GM19351 (cell line): Measurements from ENCODE around the gene CIT.

ENCODE experiments used
- ATAC-seq: cut with Tn5 transposase; IDR thresholded peaks from one replicate; pipeline ENCODE4 v1.9.1; 2021; ENCODE audit warnings: mild to moderate bottlenecking, moderate library complexity; ENCODE audit not compliant: unreplicated experiment

Gene CIT

DNA sequence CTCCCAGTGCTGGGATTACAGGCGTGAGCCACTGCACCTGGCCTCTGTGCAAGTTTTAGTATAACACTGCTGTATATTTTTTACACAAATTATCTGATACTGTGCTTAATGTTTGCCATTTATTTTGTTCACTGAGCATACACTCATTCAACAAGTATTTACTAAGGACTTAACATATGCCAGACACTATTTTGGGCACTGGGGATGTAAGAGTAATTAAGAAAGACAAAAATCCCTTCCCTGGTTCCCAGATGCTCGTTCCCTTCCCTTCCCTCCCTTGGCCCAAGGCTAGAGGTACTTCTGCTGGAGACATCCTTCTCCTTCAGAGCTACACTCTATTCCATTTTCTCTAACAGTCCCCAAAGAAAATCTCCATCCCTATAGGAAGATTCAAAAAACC is 12.5 kb downstream of the CIT start:
- ATAC-seq: no peak

- ATAC-seq: no peak
Observed at GRCh38 chr12:119859241-119859640, 17.9 kb downstream of the CIT start.

- no peak for ATAC-seq
Observed at GRCh38 chr12:119857041-119857591, 20.0 kb downstream of the CIT start.

DNA sequence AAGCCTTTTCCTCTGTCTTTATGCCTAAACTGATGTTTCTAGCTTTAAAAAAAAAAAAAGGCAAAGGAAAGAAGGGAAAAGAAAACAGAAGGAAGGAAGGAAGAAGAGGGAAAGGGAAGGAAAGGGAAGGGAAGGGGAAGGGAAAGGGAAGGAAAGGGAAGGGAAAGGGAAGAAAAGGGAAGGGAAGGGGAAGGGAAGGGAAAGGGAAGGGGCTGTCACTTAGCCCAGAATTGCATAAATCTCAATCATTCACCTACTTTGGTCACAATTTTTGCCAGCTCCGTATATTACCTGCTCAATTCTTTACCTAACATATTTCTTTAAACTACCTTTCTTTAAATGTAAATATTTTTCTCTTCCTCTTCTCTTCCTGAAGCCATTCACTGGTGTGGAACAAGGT is 26.8 kb downstream of the CIT start:
- ATAC-seq: no peak

GRCh38 chr12:119843100-119843499 is 34.0 kb downstream of the CIT start:
- no peak for ATAC-seq

DNA sequence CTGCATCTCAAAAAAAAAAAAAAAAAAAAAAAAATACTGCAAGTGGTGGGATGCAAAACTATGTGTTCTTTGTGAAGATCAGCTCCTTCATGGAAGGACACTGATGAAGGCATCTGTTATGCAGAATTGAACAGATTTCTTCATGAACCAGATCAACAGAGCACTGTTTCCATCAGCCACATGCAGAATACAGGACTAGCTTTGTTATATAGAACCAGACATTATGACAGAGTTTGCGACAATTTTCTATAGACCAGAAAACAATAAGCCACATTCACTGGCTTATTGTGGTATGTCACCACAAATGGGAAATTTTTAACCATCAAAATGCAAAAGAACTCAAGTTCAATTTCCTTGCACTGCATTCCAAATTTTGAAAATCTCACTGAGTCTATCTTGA is 34.7 kb downstream of the CIT start:
- ATAC-seq: no peak

GRCh38 chr12:119841433-119842210 is 35.5 kb downstream of the CIT start:
- no peak for ATAC-seq

DNA sequence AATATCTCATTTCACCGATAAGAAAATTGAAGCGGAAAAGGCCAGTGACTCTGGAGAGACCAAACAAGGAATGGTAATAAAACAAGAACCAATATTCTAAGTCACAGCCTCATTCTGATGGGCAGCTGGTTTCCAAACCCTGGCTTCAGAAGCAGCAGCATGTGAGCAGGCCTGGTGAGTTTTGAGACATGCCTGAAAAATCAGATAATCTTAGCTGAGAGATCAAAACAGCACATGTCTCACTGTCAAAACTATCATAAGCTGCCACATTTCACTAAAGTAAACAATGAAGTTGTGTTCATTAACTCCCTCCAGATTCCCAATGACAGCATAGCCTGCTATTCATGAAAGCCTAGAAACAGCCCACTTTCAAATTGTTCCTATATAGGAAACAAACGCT is 36.5 kb downstream of the CIT start:
- no peak for ATAC-seq

- ATAC-seq: no peak
Observed at GRCh38 chr12:119840168-119840567, 37.0 kb downstream of the CIT start.

- ATAC-seq: no peak
Observed at GRCh38 chr12:119838826-119839600, 38.1 kb downstream of the CIT start.

GRCh38 chr12:119836781-119837180 is 40.3 kb downstream of the CIT start:
- ATAC-seq: no peak

DNA sequence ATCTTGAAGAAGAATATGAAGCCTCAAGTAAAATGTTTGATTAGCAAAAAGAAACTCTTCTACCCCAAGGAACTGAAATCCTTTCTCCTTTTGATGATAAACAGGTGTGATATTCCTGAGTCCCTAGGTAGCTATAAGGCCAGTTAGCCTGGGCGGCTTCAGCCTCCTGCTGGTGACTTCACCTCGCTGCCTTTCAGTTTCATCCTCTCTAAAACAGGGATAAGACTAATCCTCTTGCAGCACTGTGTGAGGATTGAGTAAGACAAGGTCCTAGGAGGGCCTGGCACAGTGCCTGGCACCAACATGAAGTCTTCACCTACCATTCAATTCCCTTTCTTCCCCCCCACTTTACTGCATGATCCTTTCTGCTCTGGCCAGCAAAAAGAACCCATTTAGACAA is 42.1 kb downstream of the CIT start:
- ATAC-seq: no peak

DNA sequence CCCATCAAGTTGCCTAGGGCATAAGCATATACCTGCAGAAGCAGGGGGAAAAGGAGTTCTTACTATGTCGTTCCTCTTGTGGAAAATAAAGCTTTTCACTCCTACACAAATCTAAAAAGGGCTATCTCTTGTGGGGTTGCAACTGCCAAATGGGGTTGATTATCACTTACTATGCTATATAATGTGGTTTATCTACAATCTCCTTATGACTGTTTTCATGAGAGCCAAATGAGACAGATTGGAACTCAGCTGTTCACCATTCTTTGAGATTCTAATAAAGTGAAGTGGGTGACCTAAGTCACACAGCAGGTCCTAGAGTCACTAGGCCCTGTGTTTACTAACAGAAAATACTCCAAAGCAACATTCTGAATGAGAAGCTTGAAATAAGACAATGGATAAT is 47.7 kb downstream of the CIT start:
- no peak for ATAC-seq

GRCh38 chr12:119828300-119828699 is 48.8 kb downstream of the CIT start:
- ATAC-seq: no peak

- no peak for ATAC-seq
Observed at GRCh38 chr12:119827760-119828159, 49.4 kb downstream of the CIT start.

DNA sequence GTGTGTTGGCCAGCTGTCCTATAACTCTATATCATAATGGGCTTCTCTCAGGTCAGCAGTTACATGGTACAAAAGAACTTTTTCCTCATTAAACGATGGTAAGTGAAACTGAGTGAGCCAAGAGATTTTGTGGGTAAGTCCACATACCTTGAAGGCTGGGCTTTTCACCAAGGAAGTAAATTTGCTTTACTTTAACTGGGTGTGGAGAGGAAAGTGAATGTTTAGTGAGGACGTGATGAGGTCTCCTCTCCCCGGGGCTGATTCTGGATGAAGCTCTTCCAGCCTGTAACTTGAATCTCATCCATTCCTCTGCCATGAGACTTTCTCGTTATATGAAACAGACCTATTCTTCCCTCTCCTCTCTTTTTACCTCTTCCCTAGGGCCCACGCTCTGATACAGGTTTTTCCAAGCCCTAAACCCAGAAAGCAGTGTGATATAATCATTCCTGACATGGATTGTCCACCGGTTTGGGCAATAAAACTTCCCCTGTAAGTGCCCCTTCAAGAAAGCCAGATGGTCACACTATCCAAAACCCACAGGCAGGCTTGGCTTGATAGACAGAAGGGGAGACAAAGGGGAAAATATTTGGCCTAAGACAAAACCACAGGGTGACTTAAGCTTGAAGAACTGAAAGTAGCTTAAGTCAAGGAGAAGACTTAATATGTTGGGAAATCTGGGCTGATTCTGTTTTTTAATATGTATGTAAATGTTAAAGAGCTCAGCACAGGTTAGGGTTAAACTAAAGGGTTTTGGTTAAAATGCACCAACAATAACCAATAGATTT is 50.3 kb downstream of the CIT start:
- ATAC-seq: no peak

DNA sequence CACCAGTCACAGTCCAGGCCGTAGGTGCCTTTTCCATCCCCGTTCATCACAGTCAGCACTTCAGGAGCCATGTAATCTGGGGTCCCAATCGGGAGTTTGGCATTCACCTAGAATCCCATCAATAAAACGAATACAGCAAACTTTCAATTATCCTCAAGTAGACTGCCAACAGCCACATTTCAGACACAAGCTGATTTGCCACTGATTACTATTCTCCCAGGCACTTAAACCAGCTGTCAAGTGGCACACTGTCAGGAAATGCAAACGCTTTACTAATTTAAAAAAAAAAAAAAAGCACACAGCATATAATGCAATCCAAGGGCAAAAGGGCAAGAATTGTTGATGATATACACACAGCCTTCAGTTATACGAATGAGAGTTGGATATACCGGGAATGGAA is 51.9 kb downstream of the CIT start:
- no peak for ATAC-seq

GRCh38 chr12:119822046-119822445 is 55.1 kb downstream of the CIT start:
- ATAC-seq: no peak

DNA sequence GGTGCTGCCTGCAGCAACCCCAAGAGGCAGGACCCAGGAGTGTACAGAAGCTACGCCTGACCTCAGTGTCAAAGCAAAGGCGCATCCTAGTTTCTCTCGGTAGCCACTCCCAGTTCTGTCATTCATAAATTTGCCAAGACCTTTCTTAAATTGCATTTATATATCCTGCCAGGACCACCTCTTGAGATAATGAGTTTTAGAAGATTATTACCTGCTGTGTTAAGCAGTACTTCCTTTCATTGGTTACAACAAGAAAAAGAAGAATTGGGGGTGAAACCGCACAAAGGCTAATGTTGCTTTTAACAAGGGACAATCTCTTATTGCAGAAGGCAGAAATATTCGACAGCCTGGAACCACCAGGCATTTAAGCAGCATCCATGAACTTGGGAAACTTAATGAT is 57.8 kb downstream of the CIT start:
- ATAC-seq: no peak

DNA sequence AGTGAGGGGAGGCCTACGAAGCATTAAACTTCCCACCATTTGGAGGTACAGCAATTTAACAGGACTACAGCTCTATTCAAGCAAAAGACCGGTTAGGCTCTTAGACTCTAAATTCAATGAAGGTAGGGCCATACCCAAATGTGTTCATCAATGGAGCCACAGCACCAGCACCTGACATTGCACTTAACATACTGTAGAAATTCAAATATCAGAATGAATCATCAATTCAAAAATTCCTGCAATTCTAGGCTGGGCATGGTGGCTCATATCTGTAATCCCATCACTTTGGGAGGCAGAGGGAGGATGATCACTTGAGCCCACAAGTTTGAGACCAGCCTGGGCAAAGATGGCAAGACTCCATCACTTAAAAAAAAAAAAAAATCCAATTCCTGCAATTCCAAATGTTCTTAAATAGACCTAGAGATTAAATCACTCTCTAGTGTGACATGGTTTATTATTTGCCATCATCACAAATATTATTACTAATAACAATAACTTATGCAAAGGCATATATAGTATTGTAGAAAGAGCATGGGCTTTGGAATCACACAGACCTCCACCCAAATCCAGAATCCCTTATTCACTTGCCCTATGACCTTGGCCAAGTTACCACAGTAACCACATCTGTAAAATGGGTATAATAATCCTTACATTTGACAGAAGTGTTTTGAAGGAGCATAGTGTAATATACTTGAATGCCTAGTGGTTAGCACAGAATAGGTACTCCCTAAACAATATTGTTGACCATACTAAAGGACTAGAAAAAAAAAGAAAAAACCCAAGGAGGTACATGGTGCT is 59.4 kb downstream of the CIT start:
- ATAC-seq: no peak

DNA sequence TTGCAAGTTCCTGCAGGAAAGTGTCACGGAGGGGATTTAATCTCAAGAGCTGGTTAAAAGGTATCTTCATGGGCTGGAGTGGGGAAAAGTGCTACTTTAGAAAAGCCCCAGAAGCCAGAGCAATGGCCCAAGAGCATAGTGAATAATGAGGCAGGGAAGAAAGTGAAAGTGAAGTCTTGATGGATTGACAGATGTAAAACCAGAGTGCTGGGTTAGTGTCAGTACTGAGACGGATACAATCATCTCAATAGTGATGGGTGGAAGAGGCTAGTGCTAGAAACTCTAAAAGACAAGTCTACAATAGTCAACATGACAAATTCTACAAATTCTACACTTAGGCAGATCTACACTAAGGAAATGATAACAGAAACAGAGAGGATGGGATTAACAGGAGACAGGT is 68.1 kb downstream of the CIT start:
- no peak for ATAC-seq
